Measurements from ENCODE around the gene PHYHIPL. TPM values are rescaled to one million over a fixed set of nuclear protein-coding genes. Genes with fewer than 3 reads are reported as not detected.

Gene PHYHIPL
- total and polyA plus RNA-seq, 11 donors = 0.03 to 0.08 TPM; not detected in 9

- intact Hi-C loops (cut with DNase I) = loop anchor here in 1 of 10 donors (10.0 kb wide), 1 partner anchor 90 kb away; no protein-coding TSS in a partner anchor
- ATAC-seq = no peak
- 50 to 59% (median 54%) methylated on average over 4 to 5 of the region's 5 CpGs for WGBS, 4 donors
Measured at GRCh38 chr10:59265141-59265540, 88.7 kb downstream of the PHYHIPL start.

GRCh38 chr10:59266321-59266720 lies 89.9 kb downstream of the PHYHIPL start:
- 30 to 39% (median 32%) methylated on average over 3 of the region's 3 CpGs for WGBS, 4 donors
- TF ChIP-seq POLR2A (IDR thresholded peaks at IDR 0.05) (no peak), CTCF (IDR thresholded peaks at IDR 0.05) (no peak)
- H3K27me3 ChIP-seq = no peaks in the 10 kb centered on the region
- H3K27ac ChIP-seq = no peak overlapping the region
- no peak for DNase-seq
- ATAC-seq = no peak
- H3K9me3 ChIP-seq = no peaks in the 10 kb centered on the region
- no peak overlapping the region for H3K4me3 ChIP-seq
- intact Hi-C loops (cut with DNase I) = loop anchor here in 1 of 10 donors (10.0 kb wide), 1 partner anchor 88 kb away; no protein-coding TSS in a partner anchor
- H3K4me1 ChIP-seq = peaks cover 0 to 9% (median 0%) of the 10 kb centered on the region in 12 donors
- H3K36me3 ChIP-seq = peaks cover 0 to 52% (median 16%) of the 10 kb centered on the region in 9 donors

More at GRCh38 chr10:59265141-59265540, 88.7 kb downstream of the PHYHIPL start:
- H3K4me1 ChIP-seq = peaks cover 0 to 9% (median 0%) of the 10 kb centered on the region in 12 donors
- TF ChIP-seq CTCF (IDR thresholded peaks at IDR 0.05) (no peak), POLR2A (IDR thresholded peaks at IDR 0.05) (no peak)
- no peaks in the 10 kb centered on the region for H3K9me3 ChIP-seq
- H3K36me3 ChIP-seq = peaks cover 0 to 52% (median 16%) of the 10 kb centered on the region in 9 donors
- no peak for DNase-seq
- H3K27me3 ChIP-seq = no peaks in the 10 kb centered on the region
- no peak overlapping the region for H3K27ac ChIP-seq
- no peak overlapping the region for H3K4me3 ChIP-seq

DNA sequence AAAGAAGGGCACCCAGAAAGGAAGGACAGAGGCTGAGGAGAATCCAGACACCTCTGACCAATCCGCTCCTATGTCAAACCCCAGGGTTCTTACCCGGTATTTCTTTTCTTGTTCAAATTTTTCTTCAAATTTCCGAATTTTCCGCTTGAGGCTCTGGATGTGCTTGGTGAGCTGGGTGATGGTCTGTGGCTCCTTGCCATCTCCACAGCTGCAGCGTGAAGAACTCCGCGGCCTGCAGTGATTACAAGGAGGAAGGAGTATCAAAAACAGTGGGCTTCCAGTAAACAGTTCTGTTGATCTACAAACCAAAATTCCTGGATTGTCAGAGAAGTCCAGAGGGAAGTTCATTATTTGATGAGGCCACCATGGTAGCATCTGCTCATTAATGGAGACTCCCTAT lies 92.0 kb downstream of the PHYHIPL start:
- H3K27me3 ChIP-seq = no peaks in the 10 kb centered on the region
- ATAC-seq = no peak
- no peak overlapping the region for H3K4me3 ChIP-seq
- no peaks in the 10 kb centered on the region for H3K9me3 ChIP-seq
- WGBS, 4 donors = 83 to 94% (median 90%) methylated on average over 7 of the region's 7 CpGs
- peaks cover 0 to 48% (median 16%) of the 10 kb centered on the region in 9 donors for H3K36me3 ChIP-seq
- DNase-seq = no peak
- no peak overlapping the region for H3K27ac ChIP-seq
- TF ChIP-seq CTCF (IDR thresholded peaks at IDR 0.05) = no peak
- no peak for TF ChIP-seq POLR2A (IDR thresholded peaks at IDR 0.05)
- intact Hi-C loops (cut with DNase I) = loop anchor here in 1 of 10 donors (10.0 kb wide), 1 partner anchor 86 kb away; no protein-coding TSS in a partner anchor
- H3K4me1 ChIP-seq = peaks cover 0 to 9% (median 0%) of the 10 kb centered on the region in 12 donors

GRCh38 chr10:59269651-59270050 lies 93.2 kb downstream of the PHYHIPL start:
- intact Hi-C loops (cut with DNase I) = loop anchor here in 1 of 10 donors (10.0 kb wide), 1 partner anchor 85 kb away; no protein-coding TSS in a partner anchor
- H3K4me1 ChIP-seq = peaks cover 0 to 10% (median 1%) of the 10 kb centered on the region in 12 donors
- no peak overlapping the region for H3K27ac ChIP-seq
- no peak overlapping the region for H3K4me3 ChIP-seq
- ATAC-seq (no peak), DNase-seq (no peak)
- no peaks in the 10 kb centered on the region for H3K27me3 ChIP-seq
- WGBS, 4 donors = 94 to 96% (median 94%) methylated on average over 6 of the region's 6 CpGs
- peaks cover 0 to 44% (median 13%) of the 10 kb centered on the region in 9 donors for H3K36me3 ChIP-seq
- no peak for TF ChIP-seq CTCF (IDR thresholded peaks at IDR 0.05)
- no peak for TF ChIP-seq POLR2A (IDR thresholded peaks at IDR 0.05)
- H3K9me3 ChIP-seq = no peaks in the 10 kb centered on the region

Measured in heart left ventricle (tissue), 16 donors.